ENCODE results near the gene TBC1D17. TPM values are rescaled to one million over a fixed set of nuclear protein-coding genes. Genes with fewer than 3 reads are reported as not detected.

TBC1D17 gene
- total RNA-seq, 1 donor from 2014 or later, result 33.9 TPM

GRCh38 chr19:49910179-49910578 lies 32.7 kb downstream of the TBC1D17 start:
- DNase-seq (ENCODE audit: extremely low spot score, unreplicated experiment), result no peak
- no peak overlapping the region for H3K4me3 Mint-ChIP-seq
- no peaks in the 10 kb centered on the region for H3K27me3 Mint-ChIP-seq
- H3K36me3 Mint-ChIP-seq, result peaks cover 30% of the 10 kb centered on the region
- peaks cover 22% of the 10 kb centered on the region for H3K4me1 Mint-ChIP-seq (ENCODE audit: unreplicated experiment)
- peaks cover under 1% of the 10 kb centered on the region for H3K9me3 Mint-ChIP-seq
- H3K27ac Mint-ChIP-seq, result no peak overlapping the region
- TF ChIP-seq CTCF (conservative IDR thresholded peaks at IDR 0.05), result no peak

GRCh38 chr19:49911381-49912145 lies 34.1 kb downstream of the TBC1D17 start:
- H3K27ac Mint-ChIP-seq, result peak overlapping the region; percentile 17
- peaks cover 27% of the 10 kb centered on the region for H3K4me1 Mint-ChIP-seq (ENCODE audit: unreplicated experiment)
- peaks cover 4% of the 10 kb centered on the region for H3K9me3 Mint-ChIP-seq
- H3K4me3 Mint-ChIP-seq, result no peak overlapping the region
- H3K36me3 Mint-ChIP-seq, result peaks cover 35% of the 10 kb centered on the region
- no peak for DNase-seq (ENCODE audit: extremely low spot score, unreplicated experiment)
- no peak for TF ChIP-seq CTCF (conservative IDR thresholded peaks at IDR 0.05)
- no peaks in the 10 kb centered on the region for H3K27me3 Mint-ChIP-seq

GRCh38 chr19:49912965-49913685 lies 35.6 kb downstream of the TBC1D17 start:
- Mint-ChIP-seq H3K36me3 (peaks cover 39% of the 10 kb centered on the region), H3K4me3 (no peak overlapping the region), H3K4me1 (ENCODE audit: unreplicated experiment) (peaks cover 35% of the 10 kb centered on the region), H3K27ac (peak overlapping the region; percentile 73), H3K9me3 (peaks cover 4% of the 10 kb centered on the region), H3K27me3 (no peaks in the 10 kb centered on the region)
- DNase-seq (ENCODE audit: extremely low spot score, unreplicated experiment), result no peak
- TF ChIP-seq CTCF (conservative IDR thresholded peaks at IDR 0.05), result peak; percentile 21

GRCh38 chr19:49913720-49914119 lies 36.2 kb downstream of the TBC1D17 start:
- H3K4me3 Mint-ChIP-seq, result no peak overlapping the region
- H3K27ac Mint-ChIP-seq, result peak overlapping the region; percentile 73
- no peak for TF ChIP-seq CTCF (conservative IDR thresholded peaks at IDR 0.05)
- H3K36me3 Mint-ChIP-seq, result peaks cover 39% of the 10 kb centered on the region
- H3K4me1 Mint-ChIP-seq (ENCODE audit: unreplicated experiment), result peaks cover 35% of the 10 kb centered on the region
- H3K9me3 Mint-ChIP-seq, result peaks cover 4% of the 10 kb centered on the region
- H3K27me3 Mint-ChIP-seq, result no peaks in the 10 kb centered on the region
- no peak for DNase-seq (ENCODE audit: extremely low spot score, unreplicated experiment)

GRCh38 chr19:49915271-49915670 lies 37.8 kb downstream of the TBC1D17 start:
- peaks cover 35% of the 10 kb centered on the region for H3K4me1 Mint-ChIP-seq (ENCODE audit: unreplicated experiment)
- peak; percentile 49 for TF ChIP-seq CTCF (conservative IDR thresholded peaks at IDR 0.05)
- no peak overlapping the region for H3K4me3 Mint-ChIP-seq
- H3K9me3 Mint-ChIP-seq, result peaks cover 4% of the 10 kb centered on the region
- DNase-seq (ENCODE audit: extremely low spot score, unreplicated experiment), result no peak
- H3K27me3 Mint-ChIP-seq, result no peaks in the 10 kb centered on the region
- H3K36me3 Mint-ChIP-seq, result peaks cover 39% of the 10 kb centered on the region
- no peak overlapping the region for H3K27ac Mint-ChIP-seq

Measured in type B pancreatic cell (in vitro differentiated cells).